Bronchial epithelial cell (primary cell): ENCODE measurements around the gene ADAMTS8. TPM values are rescaled to one million over a fixed set of nuclear protein-coding genes. Genes with fewer than 3 reads are reported as not detected.

Source experiments
- DNase-seq: peaks from one replicate; pipeline ENCODE4 v3.0.0-alpha.2; 2010; ENCODE audit warnings: low read depth
- FAIRE-seq: peaks from 2 replicates; lab custom pipeline; 2011; peaks lifted over from hg19 to GRCh38; lab: Jason Lieb, UNC
- H3K27me3 ChIP-seq: 2 replicates; pipeline ENCODE4 v1.5.1; 2011; ENCODE audit warnings: low read length; ENCODE audit not compliant: control insufficient read depth, insufficient read depth
- H3K36me3 ChIP-seq: 2 replicates; pipeline ENCODE4 v1.5.1; 2011; ENCODE audit warnings: low read length; ENCODE audit not compliant: control insufficient read depth, insufficient read depth
- H3K4me3 ChIP-seq: 2 replicates; pipeline ENCODE4 v1.5.1; 2011; ENCODE audit warnings: mild to moderate bottlenecking, low read depth, low read length, control low read depth
- CTCF ChIP-seq: IDR thresholded peaks from 2 replicates; pipeline ENCODE4 v1.5.1; 2011; ENCODE audit warnings: mild to moderate bottlenecking, moderate library complexity, low read length, control low read depth, inconsistent platforms; ENCODE audit not compliant: insufficient read depth, severe bottlenecking
- total RNA-seq: library from RNA; depleted of rRNA; stranded (reverse); fragments of >200 nt; gene quantifications from 2 replicates; pipeline ENCODE4 v1.2.1, GENCODE V29; 2014

Gene ADAMTS8
- total RNA-seq, 1 donor from 2014 or later: not detected

GRCh38 chr11:130471731-130472433 lies 43.5 kb upstream of the ADAMTS8 start:
- peaks cover 1% of the 10 kb centered on the region for H3K36me3 ChIP-seq
- FAIRE-seq (no peak), DNase-seq (no peak)
- H3K4me3 ChIP-seq: no peak overlapping the region
- H3K27me3 ChIP-seq: no peaks in the 10 kb centered on the region
- TF ChIP-seq CTCF: no peak

- H3K36me3 ChIP-seq: peaks cover 3% of the 10 kb centered on the region
- H3K4me3 ChIP-seq: no peak overlapping the region
- TF ChIP-seq CTCF: no peak
- FAIRE-seq: no peak
- no peak for DNase-seq
- no peaks in the 10 kb centered on the region for H3K27me3 ChIP-seq
Measured at GRCh38 chr11:130470832-130471706, 42.7 kb upstream of the ADAMTS8 start.

- DNase-seq: no peak
- no peak for FAIRE-seq
- peaks cover 3% of the 10 kb centered on the region for H3K36me3 ChIP-seq
- no peak overlapping the region for H3K4me3 ChIP-seq
- no peak for TF ChIP-seq CTCF
- no peaks in the 10 kb centered on the region for H3K27me3 ChIP-seq
Measured at GRCh38 chr11:130469181-130469580, 40.8 kb upstream of the ADAMTS8 start.

GRCh38 chr11:130467116-130467900 lies 38.9 kb upstream of the ADAMTS8 start:
- H3K36me3 ChIP-seq: peaks cover 3% of the 10 kb centered on the region
- H3K4me3 ChIP-seq: no peak overlapping the region
- no peaks in the 10 kb centered on the region for H3K27me3 ChIP-seq
- FAIRE-seq (no peak), DNase-seq (no peak)
- TF ChIP-seq CTCF: no peak

- no peak for DNase-seq
- Histone ChIP-seq H3K27me3 (no peaks in the 10 kb centered on the region), H3K36me3 (peaks cover 2% of the 10 kb centered on the region), H3K4me3 (no peak overlapping the region)
- no peak for FAIRE-seq
- no peak for TF ChIP-seq CTCF
Measured at GRCh38 chr11:130465263-130465662, 36.9 kb upstream of the ADAMTS8 start.
